Central memory CD8-positive, alpha-beta T cell (primary cell): Measurements from ENCODE around the gene COL6A1.

Experiments used
- ATAC-seq: fragments of 150-1000 bp; cut with Tn5 transposase; replicated peaks from 2 replicates; pipeline ENCODE4 v1.10.0; 2022; ENCODE audit warnings: mild to moderate bottlenecking, moderate FRiP score, moderate number of reproducible peaks; ENCODE audit not compliant: poor library complexity, severe bottlenecking; ENCODE audit errors: extremely low read depth
- DNase-seq, 2 donors: peaks; one replicate each; pipeline ENCODE4 v3.0.0; 2021; ENCODE audit warnings: low spot score in 2 of 2
- H3K27ac Mint-ChIP-seq: one replicate; pipeline ENCODE4 v1.8.0; 2022; ENCODE audit warnings: low read depth, mild to moderate bottlenecking, moderate library complexity, mixed read lengths
- H3K27me3 Mint-ChIP-seq: one replicate; pipeline ENCODE4 v1.8.0; 2022; ENCODE audit warnings: mixed read lengths
- H3K36me3 Mint-ChIP-seq: one replicate; pipeline ENCODE4 v1.8.0; 2022; ENCODE audit warnings: mild to moderate bottlenecking, moderate library complexity, mixed read lengths; ENCODE audit not compliant: insufficient read depth
- H3K4me1 Mint-ChIP-seq: one replicate; pipeline ENCODE4 v1.8.0; 2022; ENCODE audit warnings: mixed read lengths
- H3K4me3 Mint-ChIP-seq: one replicate; pipeline ENCODE4 v1.8.0; 2022; ENCODE audit warnings: mild to moderate bottlenecking, moderate library complexity, mixed read lengths
- H3K9me3 Mint-ChIP-seq: one replicate; pipeline ENCODE4 v1.8.0; 2022; ENCODE audit warnings: mixed read lengths

COL6A1 gene

DNA sequence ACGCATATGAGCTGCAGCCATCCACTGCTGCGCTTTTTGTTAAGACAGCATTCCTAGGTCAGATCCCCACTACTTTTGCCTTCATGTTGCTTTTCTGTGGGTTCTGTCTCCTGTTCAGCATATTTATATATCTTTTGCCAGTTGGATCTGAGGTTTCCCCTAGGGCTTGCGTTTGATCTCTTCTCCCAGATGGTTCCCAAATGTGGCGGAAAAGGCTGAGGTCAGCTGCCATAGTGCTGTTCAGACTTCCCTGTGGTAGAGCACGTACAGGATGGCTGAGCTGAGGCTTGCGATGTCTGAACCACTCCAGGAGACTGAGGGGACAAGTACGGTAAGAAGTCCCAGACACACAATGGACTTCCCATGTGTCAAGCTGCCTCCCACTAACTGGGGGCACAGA, 39.8 kb downstream of the COL6A1 start:
- ATAC-seq: no peak
- no peaks in the 10 kb centered on the region for H3K4me1 Mint-ChIP-seq
- H3K9me3 Mint-ChIP-seq: no peaks in the 10 kb centered on the region

GRCh38 chr21:46021978-46022544, 40.5 kb downstream of the COL6A1 start:
- no peak for DNase-seq
- H3K4me1 Mint-ChIP-seq: no peaks in the 10 kb centered on the region
- no peaks in the 10 kb centered on the region for H3K9me3 Mint-ChIP-seq
- H3K4me3 Mint-ChIP-seq: no peak overlapping the region
- H3K27me3 Mint-ChIP-seq: peaks cover 75% of the 10 kb centered on the region
- no peak overlapping the region for H3K27ac Mint-ChIP-seq
- H3K36me3 Mint-ChIP-seq: peaks cover under 1% of the 10 kb centered on the region
- no peak for ATAC-seq

More for the DNA sequence above, 39.8 kb downstream of the COL6A1 start:
- no peak for DNase-seq
- Mint-ChIP-seq H3K27ac (no peak overlapping the region), H3K4me3 (no peak overlapping the region), H3K27me3 (peaks cover 79% of the 10 kb centered on the region), H3K36me3 (peaks cover 2% of the 10 kb centered on the region)

DNA sequence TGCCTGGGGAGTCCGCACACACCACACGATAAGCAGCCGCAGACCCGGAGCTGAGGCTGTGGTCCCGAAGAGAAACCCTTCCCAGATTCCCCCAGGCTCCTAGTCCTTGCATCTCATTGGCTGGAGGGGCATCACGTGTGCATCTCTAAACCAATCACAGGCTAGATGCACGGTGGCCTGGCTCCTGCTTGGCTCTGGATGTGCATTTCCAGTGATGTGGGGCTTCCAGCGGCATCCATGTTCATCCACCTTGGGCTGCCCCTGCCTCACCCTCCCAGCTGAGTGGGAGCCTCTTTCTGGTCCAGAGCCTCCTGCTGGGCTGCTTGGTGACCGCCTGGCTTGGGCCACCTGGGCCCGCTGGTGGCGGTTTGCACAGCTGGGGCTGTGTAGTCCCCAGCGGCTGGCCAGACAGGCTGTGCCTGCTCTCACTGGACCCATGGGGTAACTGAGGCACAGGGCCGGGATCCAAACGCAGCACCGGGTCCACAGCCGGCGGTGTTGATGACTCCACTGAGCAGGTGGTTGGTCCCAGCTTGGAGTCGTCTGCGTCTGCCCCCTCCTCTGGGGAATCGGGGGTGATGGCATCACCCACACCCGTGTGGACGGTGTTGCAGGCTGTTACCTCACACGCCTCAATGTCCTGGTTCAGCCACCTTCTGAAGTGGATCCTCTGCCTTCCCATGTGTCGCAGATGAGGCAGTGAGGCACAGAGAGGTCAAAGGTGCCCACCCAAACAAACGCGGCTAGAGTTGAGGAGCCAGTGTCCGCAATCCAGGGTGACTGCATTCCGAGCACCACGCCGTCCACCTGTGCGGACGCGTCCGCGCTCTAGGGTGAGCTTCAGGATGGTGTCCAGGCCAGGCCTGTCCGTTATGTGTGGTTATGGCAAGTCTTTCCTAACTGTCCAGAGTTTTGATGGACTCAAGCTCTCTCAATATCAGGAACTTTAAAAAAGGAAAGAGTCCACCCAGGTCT, 41.3 kb downstream of the COL6A1 start:
- ATAC-seq (no peak), DNase-seq (no peak)
- Mint-ChIP-seq H3K4me3 (no peak overlapping the region), H3K36me3 (no peaks in the 10 kb centered on the region), H3K4me1 (no peaks in the 10 kb centered on the region), H3K27ac (no peak overlapping the region), H3K9me3 (no peaks in the 10 kb centered on the region), H3K27me3 (peaks cover 68% of the 10 kb centered on the region)

DNA sequence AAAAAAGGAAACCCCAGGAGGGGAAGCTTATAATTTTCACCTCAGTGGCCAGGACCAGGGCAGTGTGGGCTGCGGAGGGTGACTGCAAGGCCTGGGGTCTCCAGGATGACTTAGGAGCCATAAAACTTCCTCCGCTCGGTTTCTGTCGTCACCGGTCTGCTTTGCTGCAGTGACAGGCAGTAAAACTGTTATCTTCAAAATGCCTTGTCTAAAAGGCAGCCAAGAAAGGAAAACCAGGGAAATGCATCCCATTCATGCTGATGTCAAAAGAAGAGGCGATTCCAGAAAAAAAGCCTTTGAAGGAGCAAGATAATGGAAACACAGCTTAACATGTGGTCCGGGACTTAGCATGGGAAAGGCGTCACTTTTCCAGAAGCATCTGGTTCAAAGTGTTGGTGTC, 42.0 kb downstream of the COL6A1 start:
- Mint-ChIP-seq H3K9me3 (no peaks in the 10 kb centered on the region), H3K4me1 (no peaks in the 10 kb centered on the region), H3K4me3 (no peak overlapping the region), H3K27me3 (peaks cover 60% of the 10 kb centered on the region), H3K27ac (no peak overlapping the region), H3K36me3 (no peaks in the 10 kb centered on the region)
- DNase-seq: no peak
- no peak for ATAC-seq

DNA sequence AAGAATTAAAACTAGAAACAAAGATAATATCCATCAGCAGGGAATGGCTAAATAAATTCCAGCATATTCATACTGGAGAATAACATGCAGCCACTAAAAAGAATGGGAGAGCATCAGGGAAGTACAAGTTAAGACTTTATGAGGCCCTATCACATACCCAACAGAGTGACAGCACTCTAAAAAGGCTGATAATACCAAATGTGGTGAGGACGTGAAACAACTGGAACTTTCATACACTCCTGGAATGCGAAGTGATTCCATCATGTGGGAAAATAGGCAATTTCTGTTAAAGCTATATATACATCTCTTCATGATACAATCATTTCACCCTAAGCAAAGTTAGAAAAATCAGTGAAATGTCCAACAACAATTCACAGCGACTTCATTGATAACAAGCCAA, 42.6 kb downstream of the COL6A1 start:
- peaks cover 3% of the 10 kb centered on the region for H3K9me3 Mint-ChIP-seq
- H3K4me3 Mint-ChIP-seq: no peak overlapping the region
- no peaks in the 10 kb centered on the region for H3K4me1 Mint-ChIP-seq
- no peaks in the 10 kb centered on the region for H3K36me3 Mint-ChIP-seq
- peaks cover 54% of the 10 kb centered on the region for H3K27me3 Mint-ChIP-seq
- ATAC-seq: no peak
- no peak for DNase-seq
- no peak overlapping the region for H3K27ac Mint-ChIP-seq

- Mint-ChIP-seq H3K27me3 (peaks cover 43% of the 10 kb centered on the region), H3K4me3 (no peak overlapping the region), H3K27ac (no peak overlapping the region), H3K9me3 (peaks cover 9% of the 10 kb centered on the region), H3K4me1 (no peaks in the 10 kb centered on the region), H3K36me3 (no peaks in the 10 kb centered on the region)
- ATAC-seq: no peak
- DNase-seq: no peak
These were observed 43.7 kb downstream of the COL6A1 start for GRCh38 chr21:46025113-46025770.

DNA sequence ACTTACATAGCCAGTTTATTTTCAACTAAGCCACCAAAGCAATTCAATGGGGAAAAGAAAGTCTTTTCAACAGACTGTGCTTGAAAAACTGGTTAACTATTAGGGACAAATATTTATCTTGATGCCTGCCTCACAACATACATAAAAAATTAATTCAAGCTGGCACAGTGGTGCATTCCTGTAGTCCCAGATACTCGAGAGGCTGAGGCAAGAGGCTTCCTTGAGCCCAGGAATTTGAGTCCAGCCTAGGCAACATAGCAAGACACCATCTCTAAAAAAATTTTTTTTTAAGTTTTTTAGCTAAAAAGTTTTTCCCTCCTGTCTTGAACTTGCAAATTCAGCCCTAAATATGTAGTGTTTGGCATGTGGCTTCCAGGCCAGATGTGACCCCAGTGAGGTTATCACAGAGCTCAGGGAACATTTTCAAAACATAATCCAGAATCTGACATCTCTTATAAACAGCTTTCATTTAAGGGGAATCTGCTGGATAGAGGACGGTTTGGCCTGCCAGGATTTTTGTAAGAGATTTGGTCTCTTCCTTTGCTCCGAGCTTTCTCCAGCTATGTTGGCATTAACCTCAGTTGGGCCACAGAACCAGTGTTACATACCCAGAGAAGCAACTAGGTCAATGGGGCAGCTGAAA, 46.4 kb downstream of the COL6A1 start:
- no peak for ATAC-seq
- peaks cover 27% of the 10 kb centered on the region for H3K27me3 Mint-ChIP-seq
- H3K36me3 Mint-ChIP-seq: peaks cover 3% of the 10 kb centered on the region
- no peak for DNase-seq
- no peak overlapping the region for H3K27ac Mint-ChIP-seq
- no peak overlapping the region for H3K4me3 Mint-ChIP-seq
- H3K4me1 Mint-ChIP-seq: no peaks in the 10 kb centered on the region
- H3K9me3 Mint-ChIP-seq: peaks cover 9% of the 10 kb centered on the region

DNA sequence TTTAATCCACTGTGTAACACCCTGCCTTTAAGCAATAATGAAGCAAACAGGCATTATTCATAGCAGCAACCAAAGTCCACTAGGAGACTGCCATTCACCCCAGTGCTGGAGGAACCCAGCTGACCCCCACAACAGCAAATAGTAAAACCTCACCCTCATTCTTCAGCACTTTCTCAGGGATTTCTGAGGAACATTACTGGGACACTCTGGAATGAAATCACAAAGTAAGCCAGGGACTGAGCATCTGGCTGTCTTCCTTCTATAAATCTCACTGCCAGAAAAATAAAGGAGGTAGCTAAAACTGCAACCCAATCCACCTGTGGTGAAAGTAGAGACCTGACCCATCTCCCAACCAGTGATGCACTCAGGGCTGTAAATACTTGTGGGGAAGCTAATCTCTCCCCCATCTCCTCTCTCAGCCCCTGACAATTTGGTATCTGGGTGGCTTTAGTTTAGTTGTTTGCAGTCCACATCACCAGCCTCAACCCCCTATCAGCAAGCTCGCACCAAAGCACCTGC, 47.1 kb downstream of the COL6A1 start:
- Mint-ChIP-seq H3K4me3 (no peak overlapping the region), H3K4me1 (no peaks in the 10 kb centered on the region), H3K36me3 (peaks cover 4% of the 10 kb centered on the region), H3K9me3 (peaks cover 9% of the 10 kb centered on the region), H3K27me3 (peaks cover 27% of the 10 kb centered on the region), H3K27ac (no peak overlapping the region)
- DNase-seq (no peak), ATAC-seq (no peak)

- Mint-ChIP-seq H3K27ac (no peak overlapping the region), H3K4me3 (no peak overlapping the region), H3K9me3 (peaks cover 9% of the 10 kb centered on the region), H3K27me3 (peaks cover 23% of the 10 kb centered on the region), H3K4me1 (no peaks in the 10 kb centered on the region), H3K36me3 (peaks cover 4% of the 10 kb centered on the region)
- DNase-seq: no peak
- no peak for ATAC-seq
These were observed 47.8 kb downstream of the COL6A1 start for GRCh38 chr21:46029186-46029924.

- H3K36me3 Mint-ChIP-seq: peaks cover 4% of the 10 kb centered on the region
- no peak overlapping the region for H3K27ac Mint-ChIP-seq
- H3K4me3 Mint-ChIP-seq: no peak overlapping the region
- no peak for ATAC-seq
- no peak for DNase-seq
- peaks cover 2% of the 10 kb centered on the region for H3K27me3 Mint-ChIP-seq
- H3K9me3 Mint-ChIP-seq: peaks cover 9% of the 10 kb centered on the region
- H3K4me1 Mint-ChIP-seq: no peaks in the 10 kb centered on the region
These were observed 49.9 kb downstream of the COL6A1 start for GRCh38 chr21:46031484-46031883.

DNA sequence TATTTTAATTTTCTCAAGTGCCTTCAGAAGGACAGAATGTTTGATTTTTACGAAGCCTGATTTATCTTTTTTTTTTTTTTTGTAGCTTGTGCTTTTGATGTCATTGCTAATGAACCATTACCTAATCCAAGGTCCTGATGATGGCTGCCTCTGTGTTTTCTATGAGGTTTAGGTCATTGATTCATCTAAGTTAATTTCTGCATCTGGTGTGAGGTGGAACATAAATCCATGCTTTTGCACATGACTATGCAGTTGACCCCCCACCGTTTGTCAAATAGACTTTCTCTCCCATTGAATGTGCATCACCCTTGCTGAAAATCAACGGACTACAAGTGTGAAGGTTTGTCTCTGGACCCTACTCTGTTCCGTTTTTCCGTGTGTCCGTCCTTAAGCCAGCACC, 50.5 kb downstream of the COL6A1 start:
- no peak overlapping the region for H3K27ac Mint-ChIP-seq
- H3K9me3 Mint-ChIP-seq: peaks cover 9% of the 10 kb centered on the region
- no peak overlapping the region for H3K4me3 Mint-ChIP-seq
- no peaks in the 10 kb centered on the region for H3K4me1 Mint-ChIP-seq
- no peaks in the 10 kb centered on the region for H3K27me3 Mint-ChIP-seq
- DNase-seq: no peak
- ATAC-seq: no peak
- peaks cover 4% of the 10 kb centered on the region for H3K36me3 Mint-ChIP-seq
